Activated CD4-positive, CD25-positive, alpha-beta regulatory T cell treated with anti-CD3 and anti-CD28 coated beads, Interleukin-2, amount 50 U/mL, for 24 hours (primary cell): ENCODE data around the gene ZNF92.
"Not testable (repeated sequence)": the region's sequence is repeated elsewhere in the genome, so short reads cannot be mapped to it uniquely, and the experiment has no call there.

Source experiments
- ATAC-seq, 2 donors: fragments of 150-1000 bp; cut with Tn5 transposase; one replicate each; pipeline ENCODE4 v1.10.0; 2021; ENCODE audit warnings: mild to moderate bottlenecking in 1 of 2, moderate library complexity in 1 of 2

ZNF92 gene

DNA sequence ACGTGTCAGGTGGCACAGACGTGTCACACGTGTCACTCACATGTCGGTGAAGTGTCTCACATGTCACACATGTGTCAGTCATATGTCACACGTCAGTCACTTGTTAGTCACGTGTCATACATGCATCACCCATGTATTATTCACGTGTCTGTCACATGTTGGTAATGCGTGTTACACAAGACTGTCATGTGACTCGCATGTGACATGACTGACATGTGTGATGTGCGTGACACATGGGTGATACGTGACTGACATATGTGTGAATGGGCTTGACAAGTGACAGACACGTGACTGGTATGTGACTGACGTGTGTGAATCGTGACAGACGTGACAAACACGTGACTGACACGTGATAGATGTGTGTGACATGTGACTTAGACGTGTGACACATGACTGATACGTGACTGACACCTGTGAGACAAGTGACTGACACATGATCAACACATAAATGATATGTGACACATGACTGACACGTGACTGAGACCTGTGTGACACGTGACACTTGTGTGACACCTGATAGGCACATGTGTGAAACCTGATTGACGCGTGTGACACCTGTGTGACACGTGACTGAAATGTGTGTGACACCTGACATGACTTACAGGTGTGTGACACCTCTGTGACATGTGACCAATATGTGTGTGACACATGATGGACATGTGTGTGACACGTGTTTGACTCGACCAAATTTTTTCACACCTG, 56.1 kb downstream of the ZNF92 start:
- no peak for ATAC-seq

GRCh38 chr7:65430344-65431186, 56.9 kb downstream of the ZNF92 start:
- ATAC-seq: no peak

GRCh38 chr7:65434307-65434706, 60.7 kb downstream of the ZNF92 start:
- ATAC-seq: no peak

DNA sequence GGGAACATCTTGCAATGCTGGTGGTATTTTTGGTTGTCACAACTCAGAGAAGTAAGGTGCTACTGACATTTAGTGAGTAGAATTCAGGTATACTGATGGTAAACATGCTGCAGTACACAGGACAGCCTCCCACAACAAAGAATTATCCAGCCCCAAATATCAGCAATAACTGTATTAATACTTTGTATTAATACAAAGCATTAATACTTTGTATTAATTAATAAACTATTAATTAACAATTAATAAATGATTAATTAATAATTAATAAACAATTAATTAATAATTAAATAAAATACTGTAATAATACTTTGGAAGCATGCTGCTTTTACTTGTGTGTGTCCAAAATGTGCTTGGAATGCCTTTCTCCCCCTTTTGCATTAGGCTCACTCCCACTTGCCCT, 62.5 kb downstream of the ZNF92 start:
- ATAC-seq: no peak

GRCh38 chr7:65438598-65438997, 64.9 kb downstream of the ZNF92 start:
- peak; percentile 49 to 73 for ATAC-seq

- ATAC-seq: peak in 1 of 2 donors; percentile 30
These were observed 67.4 kb downstream of the ZNF92 start for GRCh38 chr7:65441010-65441409.

GRCh38 chr7:65444205-65444842, 70.7 kb downstream of the ZNF92 start:
- no peak for ATAC-seq

- peak; percentile 48 to 66 for ATAC-seq
These were observed 71.5 kb downstream of the ZNF92 start for GRCh38 chr7:65444899-65445823.

DNA sequence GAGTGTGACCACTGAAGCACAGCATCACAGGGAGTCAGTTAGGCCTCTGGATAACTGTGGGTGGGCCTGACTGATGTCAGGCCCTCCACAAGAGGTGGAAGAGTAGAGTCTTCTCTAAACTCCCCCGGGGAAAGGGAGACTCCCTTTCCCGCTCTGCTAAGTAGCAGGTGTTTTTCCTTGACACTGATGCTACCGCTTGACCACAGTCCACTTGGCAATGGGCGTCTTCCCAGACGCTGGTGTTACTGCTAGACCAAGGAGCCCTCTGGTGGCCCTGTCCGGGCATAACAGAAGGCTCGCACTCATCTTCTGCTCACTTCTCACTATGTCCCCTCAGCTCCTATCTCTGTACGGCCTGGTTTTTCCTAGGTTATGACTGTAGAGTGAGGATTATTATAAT, 73.4 kb downstream of the ZNF92 start:
- not testable (repeated sequence) for ATAC-seq

DNA sequence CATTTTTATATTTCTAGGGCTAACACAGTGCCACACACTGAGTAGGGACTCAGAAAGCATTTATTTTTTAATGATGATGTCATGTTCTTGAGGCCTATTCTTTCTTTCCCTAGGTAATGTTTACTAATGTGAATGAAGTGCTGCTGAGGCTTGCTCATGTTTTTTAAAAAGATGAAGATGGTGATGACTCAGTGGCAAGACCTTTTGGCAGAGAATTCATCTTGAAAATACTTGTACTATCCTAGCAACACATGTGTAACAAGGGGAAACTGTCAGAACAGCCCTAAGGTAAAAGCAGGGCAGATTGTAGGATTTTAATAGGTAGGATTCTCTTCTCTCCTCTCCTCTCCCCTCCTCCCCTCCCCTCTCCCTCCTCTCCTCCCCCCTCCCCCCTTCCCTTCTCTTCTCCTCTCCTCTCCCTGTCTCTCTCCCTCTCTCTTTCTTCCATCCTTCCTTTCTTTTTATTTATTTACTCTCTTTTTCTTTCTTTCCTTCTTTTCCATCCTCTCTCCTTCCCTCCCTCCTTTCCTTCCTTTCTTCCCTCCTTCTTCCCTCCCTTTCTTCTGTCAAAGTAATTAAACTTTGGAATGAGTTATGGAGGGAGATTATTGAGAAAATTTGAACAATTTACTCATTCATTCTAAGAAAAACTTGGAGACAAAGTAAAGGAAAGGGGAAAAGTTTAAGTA, 75.3 kb downstream of the ZNF92 start:
- ATAC-seq: peak; percentile 64 to 73

- no peak for ATAC-seq
These were observed 75.8 kb downstream of the ZNF92 start for GRCh38 chr7:65449505-65449852.
